Mesenchymal stem cell (in vitro differentiated cells and primary cell): Measurements from ENCODE around the gene SLC10A3.
"Not testable (repeated sequence)": the region's sequence is repeated elsewhere in the genome, so short reads cannot be mapped to it uniquely, and the experiment has no call there.

Experiments used
- DNase-seq: peaks from one replicate; pipeline ENCODE4 v3.0.0-alpha.2; 2013
- H2AFZ ChIP-seq: one replicate; pipeline ENCODE4 v1.6.1; 2013; ENCODE audit warnings: low read depth, mild to moderate bottlenecking, control low read depth, inconsistent platforms, low read length, moderate library complexity
- H2AK5ac ChIP-seq: 2 replicates; pipeline ENCODE4 v1.6.1; 2013; ENCODE audit warnings: low read length, moderate library complexity, mild to moderate bottlenecking, inconsistent platforms; ENCODE audit not compliant: severe bottlenecking
- H2BK120ac ChIP-seq: one replicate; pipeline ENCODE4 v1.6.1; 2013; ENCODE audit warnings: low read depth, mild to moderate bottlenecking, inconsistent platforms, low read length, moderate library complexity
- H2BK12ac ChIP-seq, 2 experiments: one replicate each; pipeline ENCODE4 v1.6.1; 2013; ENCODE audit warnings: inconsistent platforms in 2 of 2, low read length in 2 of 2, mild to moderate bottlenecking in 2 of 2, moderate library complexity in 2 of 2, control low read depth in 1 of 2
- H2BK15ac ChIP-seq: one replicate; pipeline ENCODE4 v1.6.1; 2013; ENCODE audit warnings: mild to moderate bottlenecking, low read depth, inconsistent platforms; ENCODE audit not compliant: poor library complexity, severe bottlenecking
- H2BK5ac ChIP-seq: 2 replicates; pipeline ENCODE4 v1.6.1; 2013; ENCODE audit warnings: low read depth, mild to moderate bottlenecking, low read length, control low read depth, inconsistent platforms; ENCODE audit not compliant: poor library complexity, severe bottlenecking
- H3K14ac ChIP-seq, 2 experiments: one replicate each; pipeline ENCODE4 v1.6.1; 2013; ENCODE audit warnings: inconsistent platforms in 2 of 2, low read length in 2 of 2, control low read depth in 1 of 2, mild to moderate bottlenecking in 1 of 2, moderate library complexity in 1 of 2
- H3K18ac ChIP-seq, 2 experiments: one replicate each; pipeline ENCODE4 v1.6.1; 2013; ENCODE audit warnings: inconsistent platforms in 2 of 2, low read length in 2 of 2, control low read depth in 1 of 2, low read depth in 1 of 2, mild to moderate bottlenecking in 1 of 2
- H3K23ac ChIP-seq, 2 experiments: one replicate each; pipeline ENCODE4 v1.6.1; 2013; ENCODE audit warnings: inconsistent platforms in 2 of 2, low read length in 2 of 2, mild to moderate bottlenecking in 2 of 2, moderate library complexity in 2 of 2, control low read depth in 1 of 2
- H3K27ac ChIP-seq: 2 replicates; pipeline ENCODE4 v1.5.1; 2013; ENCODE audit warnings: mild to moderate bottlenecking, moderate library complexity, low read length, control low read depth, inconsistent platforms; ENCODE audit not compliant: poor library complexity, severe bottlenecking
- H3K27me3 ChIP-seq, 2 experiments: 2 replicates each; pipeline versions ENCODE4 v1.6.1 to v1.7.0; 2013; ENCODE audit warnings: low read length in 2 of 2, mild to moderate bottlenecking in 2 of 2, moderate library complexity in 2 of 2, control low read depth in 1 of 2, inconsistent platforms in 1 of 2; ENCODE audit not compliant: control insufficient read depth in 1 of 2, insufficient read depth in 1 of 2
- H3K36me3 ChIP-seq, 2 experiments: 2 replicates each; pipeline versions ENCODE4 v1.6.1 to v1.7.0; 2013; ENCODE audit warnings: low read length in 2 of 2, control low read depth in 1 of 2, inconsistent platforms in 1 of 2, low read depth in 1 of 2, mild to moderate bottlenecking in 1 of 2; ENCODE audit not compliant: insufficient read depth in 2 of 2, control insufficient read depth in 1 of 2
- H3K4ac ChIP-seq, 2 experiments: one replicate each; pipeline ENCODE4 v1.6.1; 2013; ENCODE audit warnings: inconsistent platforms in 2 of 2, low read length in 2 of 2, mild to moderate bottlenecking in 2 of 2, moderate library complexity in 2 of 2, control low read depth in 1 of 2, low read depth in 1 of 2
- H3K4me1 ChIP-seq: 2 replicates; pipeline ENCODE4 v1.6.1; 2013; ENCODE audit warnings: low read depth, low read length, control low read depth; ENCODE audit not compliant: control insufficient read depth, insufficient read depth
- H3K4me2 ChIP-seq: 2 replicates; pipeline ENCODE4 v1.6.1; 2013; ENCODE audit warnings: low read length, mild to moderate bottlenecking, inconsistent platforms; ENCODE audit not compliant: poor library complexity, severe bottlenecking
- H3K4me3 ChIP-seq, 2 experiments: 2 replicates each; pipeline versions ENCODE4 v1.5.1 to v1.7.0; 2013; ENCODE audit warnings: low read length in 2 of 2, mild to moderate bottlenecking in 2 of 2, control low read depth in 1 of 2, low read depth in 1 of 2; ENCODE audit not compliant: insufficient read depth in 1 of 2
- H3K79me1 ChIP-seq: replicated peaks from 2 replicates; pipeline ENCODE4 v1.6.1; 2013; ENCODE audit warnings: mild to moderate bottlenecking, control low read depth, low read length, inconsistent platforms; ENCODE audit not compliant: poor library complexity, severe bottlenecking
- H3K9ac ChIP-seq: 2 replicates; pipeline ENCODE4 v1.7.0; 2013; ENCODE audit warnings: mild to moderate bottlenecking, low read length, moderate library complexity
- H3K9me3 ChIP-seq: 2 replicates; pipeline ENCODE4 v1.7.0; 2013; ENCODE audit warnings: mild to moderate bottlenecking, low read length; ENCODE audit not compliant: control insufficient read depth
- H4K8ac ChIP-seq: one replicate; pipeline ENCODE4 v1.6.1; 2013; ENCODE audit warnings: inconsistent platforms, mild to moderate bottlenecking, low read length, moderate library complexity
- H4K91ac ChIP-seq: one replicate; pipeline ENCODE4 v1.6.1; 2013; ENCODE audit warnings: mild to moderate bottlenecking, low read length, inconsistent platforms
- WGBS: methylation state at CpG from one replicate; pipeline ENCODE4 v1.1.7; 2013; ENCODE audit warnings: mixed read lengths; 5-methylcytosine and 5-hydroxymethylcytosine counted together

SLC10A3 gene

GRCh38 chrX:154505734-154506133 is 15.3 kb upstream of the SLC10A3 start:
- Histone ChIP-seq H2BK15ac (no peak overlapping the region), H3K4me2 (no peak overlapping the region), H3K9ac (peak overlapping the region; percentile 27), H3K36me3 (peaks cover 25 to 32% of the 10 kb centered on the region in 2 experiments), H3K4me1 (peaks cover 10% of the 10 kb centered on the region), H3K4me3 (no peak overlapping the region), H3K27me3 (peaks cover 0 to 4% of the 10 kb centered on the region in 2 experiments), H2BK12ac (no peak overlapping the region), H2AK5ac (no peak overlapping the region), H3K4ac (no peak overlapping the region), H3K23ac (no peak overlapping the region), H3K27ac (no peak overlapping the region), H3K79me1 (peaks cover 1% of the 10 kb centered on the region), H2AFZ (no peak overlapping the region), H4K91ac (no peak overlapping the region), H2BK5ac (no peak overlapping the region), H3K14ac (no peak overlapping the region), H3K9me3 (peaks cover 10% of the 10 kb centered on the region), H4K8ac (no peak overlapping the region), H3K18ac (peak overlapping the region; percentile 4 to 84), H2BK120ac (no peak overlapping the region)
- peak; percentile 77 for DNase-seq
- 30% methylated on average over 6 of the region's 12 CpGs for WGBS

- Histone ChIP-seq H3K4ac (no peak overlapping the region), H3K4me3 (no peak overlapping the region), H2BK12ac (no peak overlapping the region), H2AFZ (no peak overlapping the region), H3K14ac (no peak overlapping the region), H3K79me1 (peaks cover 1% of the 10 kb centered on the region), H2AK5ac (no peak overlapping the region), H4K8ac (no peak overlapping the region), H3K18ac (no peak overlapping the region), H3K9me3 (no peaks in the 10 kb centered on the region), H2BK120ac (no peak overlapping the region), H3K4me2 (no peak overlapping the region), H3K27me3 (peaks cover 0 to 4% of the 10 kb centered on the region in 2 experiments), H3K4me1 (peaks cover 10% of the 10 kb centered on the region), H3K23ac (no peak overlapping the region), H3K36me3 (peaks cover 12 to 20% of the 10 kb centered on the region in 2 experiments), H3K27ac (no peak overlapping the region), H2BK15ac (no peak overlapping the region), H4K91ac (no peak overlapping the region), H2BK5ac (no peak overlapping the region), H3K9ac (no peak overlapping the region)
- DNase-seq = no peak
- 100% methylated on average over 2 of the region's 3 CpGs for WGBS
Measured at GRCh38 chrX:154502989-154503388, 12.6 kb upstream of the SLC10A3 start.

GRCh38 chrX:154502098-154502497 is 11.7 kb upstream of the SLC10A3 start:
- no peak overlapping the region for H2BK15ac ChIP-seq
- H3K23ac ChIP-seq = no peak overlapping the region
- no peak for DNase-seq
- H3K27me3 ChIP-seq = peaks cover 0 to 4% of the 10 kb centered on the region in 2 experiments
- no peak overlapping the region for H2AFZ ChIP-seq
- no peak overlapping the region for H3K4ac ChIP-seq
- H3K79me1 ChIP-seq = peaks cover 1% of the 10 kb centered on the region
- no peak overlapping the region for H3K9ac ChIP-seq
- no peak overlapping the region for H3K18ac ChIP-seq
- no peak overlapping the region for H3K27ac ChIP-seq
- H3K36me3 ChIP-seq = peaks cover 8 to 11% of the 10 kb centered on the region in 2 experiments
- H2BK5ac ChIP-seq = no peak overlapping the region
- H2AK5ac ChIP-seq = no peak overlapping the region
- H3K4me3 ChIP-seq = no peak overlapping the region
- no peak overlapping the region for H2BK12ac ChIP-seq
- no peak overlapping the region for H4K91ac ChIP-seq
- no peaks in the 10 kb centered on the region for H3K9me3 ChIP-seq
- H2BK120ac ChIP-seq = no peak overlapping the region
- H3K14ac ChIP-seq = no peak overlapping the region
- no peak overlapping the region for H3K4me2 ChIP-seq
- 80% methylated on average over 5 of the region's 8 CpGs for WGBS
- peaks cover 10% of the 10 kb centered on the region for H3K4me1 ChIP-seq
- no peak overlapping the region for H4K8ac ChIP-seq

- H3K36me3 ChIP-seq, H3K27me3 ChIP-seq, H3K9me3 ChIP-seq, H3K79me1 ChIP-seq, H4K91ac ChIP-seq, H2BK5ac ChIP-seq, H3K4me3 ChIP-seq, H3K9ac ChIP-seq, H3K4ac ChIP-seq, H3K4me2 ChIP-seq, H3K23ac ChIP-seq, H3K18ac ChIP-seq, H2AK5ac ChIP-seq, H3K14ac ChIP-seq, H2BK15ac ChIP-seq, H3K27ac ChIP-seq, H2BK120ac ChIP-seq, H4K8ac ChIP-seq, H2AFZ ChIP-seq, H2BK12ac ChIP-seq, DNase-seq: not testable (repeated sequence)
- H3K4me1 ChIP-seq = peaks cover 10% of the 10 kb centered on the region
- WGBS = 97% methylated on average over 6 of the region's 7 CpGs
Measured at GRCh38 chrX:154501423-154501822, 11.0 kb upstream of the SLC10A3 start.
